A204.1 (cell line): ENCODE data around the gene CD3E.

Experiments used
- FAIRE-seq: peaks from 2 replicates; lab custom pipeline; 2012; peaks lifted over from hg19 to GRCh38; lab: Jason Lieb, UNC

The CD3E gene

GRCh38 chr11:118328745-118329144 lies 24.2 kb downstream of the CD3E start:
- no peak for FAIRE-seq

- no peak for FAIRE-seq
Observed at GRCh38 chr11:118334745-118335144, 30.2 kb downstream of the CD3E start.

GRCh38 chr11:118338637-118339061 lies 34.1 kb downstream of the CD3E start:
- FAIRE-seq = no peak

GRCh38 chr11:118339281-118339961 lies 34.9 kb downstream of the CD3E start:
- FAIRE-seq = no peak

- no peak for FAIRE-seq
Observed at GRCh38 chr11:118340449-118340848, 35.9 kb downstream of the CD3E start.

GRCh38 chr11:118341261-118341660 lies 36.7 kb downstream of the CD3E start:
- no peak for FAIRE-seq

GRCh38 chr11:118341815-118342489 lies 37.4 kb downstream of the CD3E start:
- no peak for FAIRE-seq

- no peak for FAIRE-seq
Observed at GRCh38 chr11:118342503-118343161, 38.1 kb downstream of the CD3E start, which contains the start of gene CD3D. TSS of gene CD3D (minus strand) at chr11:118342705. CDS start at chr11:118342607, 98 bp downstream.

GRCh38 chr11:118343248-118343647 lies 38.7 kb downstream of the CD3E start:
- no peak for FAIRE-seq

GRCh38 chr11:118343981-118344515 lies 39.5 kb downstream of the CD3E start, which contains the start of gene CD3G:
TSS of gene CD3G (plus strand) at chr11:118344344. CDS start at chr11:118344424, 80 bp downstream.
- FAIRE-seq = no peak

- no peak for FAIRE-seq
Observed at GRCh38 chr11:118349475-118349874, 44.9 kb downstream of the CD3E start.

- peak; percentile 91 for FAIRE-seq
Observed at GRCh38 chr11:118353084-118353710, 48.7 kb downstream of the CD3E start.

GRCh38 chr11:118358071-118358470 lies 53.5 kb downstream of the CD3E start:
- FAIRE-seq = no peak

GRCh38 chr11:118359295-118359958 lies 54.9 kb downstream of the CD3E start, which contains the start of gene UBE4A:
TSS of gene UBE4A (plus strand) at chr11:118359600. CDS start at chr11:118365081, 5,481 bp downstream.
- FAIRE-seq = peak; percentile 86

GRCh38 chr11:118364956-118365615 lies 60.6 kb downstream of the CD3E start:
- no peak for FAIRE-seq
